ENCODE measurements around the gene KCNC4. TPM values are rescaled to one million over a fixed set of nuclear protein-coding genes. Genes with fewer than 3 reads are reported as not detected.

The KCNC4 gene
- total RNA-seq, 1 experiment from 2014 or later = 8.9 TPM

DNA sequence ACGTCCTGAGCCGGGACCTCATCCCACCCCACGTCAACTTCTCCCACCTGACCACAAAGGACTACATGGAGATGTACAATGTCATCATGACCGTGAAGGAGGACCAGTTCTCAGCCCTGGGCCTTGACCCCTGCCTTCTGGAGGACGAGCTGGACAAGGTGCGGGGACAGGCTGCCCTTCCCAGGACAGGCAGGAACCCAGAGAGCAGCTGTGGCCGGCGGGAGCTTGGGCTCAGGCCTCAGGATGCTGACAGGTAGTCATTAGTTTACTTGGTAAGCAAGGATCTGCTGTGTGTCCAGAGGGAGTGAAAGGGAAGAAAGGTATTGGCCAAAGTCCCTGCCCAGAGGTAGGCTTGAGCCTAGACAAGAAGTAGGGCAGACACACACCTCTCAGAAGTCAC, 17.6 kb upstream of the KCNC4 start:
- H3K36me3 Mint-ChIP-seq (ENCODE audit: insufficient read depth in 1 of 3, low read depth in 3 of 3) = no peaks in the 10 kb centered on the region
- H3K4me2 ChIP-seq (ENCODE audit: insufficient read depth, insufficient read length, low read length) = no peak overlapping the region

More for the DNA sequence above, 17.6 kb upstream of the KCNC4 start:
- no peaks in the 10 kb centered on the region for H4K20me1 ChIP-seq (ENCODE audit: control insufficient read depth, insufficient read depth, insufficient read length)
- Mint-ChIP-seq H3K4me1 (peaks cover 7% of the 10 kb centered on the region in 2 experiments; a peak in 3 of 4 replicates), H3K4me3 (no peak overlapping the region), H3K9me3 (no peaks in the 10 kb centered on the region), H3K27me3 (ENCODE audit: low read depth) (peaks cover 10% of the 10 kb centered on the region), H3K27ac (no peak overlapping the region)
- DNase-seq = no peak
- no peak overlapping the region for H2BK12ac ChIP-seq (ENCODE audit: insufficient read length, low read depth, low read length)
- H3K23ac ChIP-seq (ENCODE audit: insufficient read length, low read depth, low read length) = no peak overlapping the region
- WGBS (ENCODE audit: extremely low coverage, insufficient read length, low lambda C conversion rate) = no CpG with 5 or more reads among the region's 8 CpGs
- no peak overlapping the region for H3K4ac ChIP-seq (ENCODE audit: low read depth, low read length)
- H2BK5ac ChIP-seq (ENCODE audit: insufficient read length, low read length) = no peak overlapping the region
- H3K79me2 ChIP-seq (ENCODE audit: insufficient read depth, low read length) = no peaks in the 10 kb centered on the region
- no peak overlapping the region for H2AK5ac ChIP-seq (ENCODE audit: insufficient read length, low read length)
- H3K27me3 ChIP-seq (ENCODE audit: insufficient read depth, low read length) = no peaks in the 10 kb centered on the region
- H2BK20ac ChIP-seq (ENCODE audit: low read depth, low read length, poor library complexity, severe bottlenecking) = no peak overlapping the region
- no peak overlapping the region for H3K9ac ChIP-seq (ENCODE audit: extremely low read depth, insufficient read length, low read length)
- H3K27ac ChIP-seq (ENCODE audit: insufficient read length, low read depth, low read length) = no peak overlapping the region
- no peak overlapping the region for H3K56ac ChIP-seq (ENCODE audit: insufficient read length, low read depth, low read length)
- no peak overlapping the region for H3K14ac ChIP-seq (ENCODE audit: insufficient read depth, low read length)
- no peak overlapping the region for H2BK120ac ChIP-seq (ENCODE audit: low read depth, low read length, poor library complexity, severe bottlenecking)
- H4K5ac ChIP-seq (ENCODE audit: insufficient read length, low read depth, low read length) = no peak overlapping the region
- H3T11ph ChIP-seq (ENCODE audit: low read length) = no peak overlapping the region
- H2AFZ ChIP-seq (ENCODE audit: low read length) = no peak overlapping the region
- H3K23me2 ChIP-seq (ENCODE audit: insufficient read length, low read depth, low read length, poor library complexity, severe bottlenecking) = no peaks in the 10 kb centered on the region
- H2BK15ac ChIP-seq (ENCODE audit: low read depth, low read length) = no peak overlapping the region
- no peak overlapping the region for H4K91ac ChIP-seq (ENCODE audit: insufficient read length, low read depth, low read length)
- H3K9me3 ChIP-seq (ENCODE audit: control insufficient read depth, low read depth, low read length) = no peaks in the 10 kb centered on the region
- no peaks in the 10 kb centered on the region for H3K79me1 ChIP-seq (ENCODE audit: insufficient read depth, low read depth, low read length, poor library complexity, severe bottlenecking)
- H3K18ac ChIP-seq (ENCODE audit: insufficient read length, low read depth, low read length) = no peak overlapping the region
- H3K4me1 ChIP-seq (ENCODE audit: insufficient read depth, low read length) = no peaks in the 10 kb centered on the region
- TF ChIP-seq, protein P1, sequence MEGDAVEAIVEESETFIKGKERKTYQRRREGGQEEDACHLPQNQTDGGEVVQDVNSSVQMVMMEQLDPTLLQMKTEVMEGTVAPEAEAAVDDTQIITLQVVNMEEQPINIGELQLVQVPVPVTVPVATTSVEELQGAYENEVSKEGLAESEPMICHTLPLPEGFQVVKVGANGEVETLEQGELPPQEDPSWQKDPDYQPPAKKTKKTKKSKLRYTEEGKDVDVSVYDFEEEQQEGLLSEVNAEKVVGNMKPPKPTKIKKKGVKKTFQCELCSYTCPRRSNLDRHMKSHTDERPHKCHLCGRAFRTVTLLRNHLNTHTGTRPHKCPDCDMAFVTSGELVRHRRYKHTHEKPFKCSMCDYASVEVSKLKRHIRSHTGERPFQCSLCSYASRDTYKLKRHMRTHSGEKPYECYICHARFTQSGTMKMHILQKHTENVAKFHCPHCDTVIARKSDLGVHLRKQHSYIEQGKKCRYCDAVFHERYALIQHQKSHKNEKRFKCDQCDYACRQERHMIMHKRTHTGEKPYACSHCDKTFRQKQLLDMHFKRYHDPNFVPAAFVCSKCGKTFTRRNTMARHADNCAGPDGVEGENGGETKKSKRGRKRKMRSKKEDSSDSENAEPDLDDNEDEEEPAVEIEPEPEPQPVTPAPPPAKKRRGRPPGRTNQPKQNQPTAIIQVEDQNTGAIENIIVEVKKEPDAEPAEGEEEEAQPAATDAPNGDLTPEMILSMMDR (conservative IDR thresholded peaks at IDR 0.05) = no peak
- H4K8ac ChIP-seq (replicated peaks; ENCODE audit: insufficient read length, low read depth, low read length) = no peak overlapping the region

All from H9 (cell line).